RWPE2 (cell line): ENCODE results near the gene MEF2C.

Source experiments
- ATAC-seq: fragments of 200-7000 bp; cut with Tn5 transposase; 3 replicates; pipeline ENCODE4 v1.9.1; 2021; ENCODE audit warnings: low read depth
- DNase-seq: peaks from one replicate; pipeline ENCODE4 v3.0.0-alpha.2; 2020; ENCODE audit warnings: low spot score
- H3K27ac ChIP-seq: fragments of 450-650 bp; 2 replicates; pipeline ENCODE4 v1.5.1; 2017; ENCODE audit warnings: mild to moderate bottlenecking; ENCODE audit not compliant: poor library complexity, severe bottlenecking
- H3K27me3 ChIP-seq: fragments of 250-450 bp; sonication (Bioruptor Pico); 2 replicates; pipeline ENCODE4 v1.5.1; 2021; ENCODE audit warnings: mild to moderate bottlenecking, moderate library complexity; ENCODE audit not compliant: insufficient read depth, poor library complexity, severe bottlenecking
- H3K36me3 ChIP-seq: fragments of 250-450 bp; sonication (Bioruptor Pico); 2 replicates; pipeline ENCODE4 v1.5.1; 2020; ENCODE audit warnings: low read depth, mild to moderate bottlenecking, moderate library complexity
- H3K4me1 ChIP-seq: fragments of 250-450 bp; sonication (Bioruptor Pico); 2 replicates; pipeline ENCODE4 v1.5.1; 2021; ENCODE audit warnings: mild to moderate bottlenecking, moderate library complexity; ENCODE audit not compliant: insufficient read depth, poor library complexity, severe bottlenecking
- H3K4me3 ChIP-seq: fragments of 250-450 bp; sonication (Bioruptor Pico); 2 replicates; pipeline ENCODE4 v1.5.1; 2021; ENCODE audit warnings: mild to moderate bottlenecking, moderate library complexity; ENCODE audit not compliant: severe bottlenecking
- H3K9me3 ChIP-seq: fragments of 250-450 bp; sonication (Bioruptor Pico); 2 replicates; pipeline ENCODE4 v1.5.1; 2021; ENCODE audit warnings: mild to moderate bottlenecking, moderate library complexity; ENCODE audit not compliant: severe bottlenecking
- CTCF ChIP-seq: fragments of 450-650 bp; IDR thresholded peaks from one replicate; pipeline ENCODE4 v1.5.1; 2017; ENCODE audit warnings: mild to moderate bottlenecking, moderate library complexity; ENCODE audit not compliant: poor library complexity, severe bottlenecking

The MEF2C gene

GRCh38 chr5:88746438-88746882 lies 136.5 kb downstream of the MEF2C start:
- no peak for ATAC-seq
- Histone ChIP-seq H3K36me3 (no peaks in the 10 kb centered on the region), H3K9me3 (no peaks in the 10 kb centered on the region), H3K27ac (no peak overlapping the region), H3K4me3 (no peak overlapping the region), H3K27me3 (no peaks in the 10 kb centered on the region), H3K4me1 (no peaks in the 10 kb centered on the region)
- TF ChIP-seq CTCF: no peak
- no peak for DNase-seq

GRCh38 chr5:88745093-88745696 lies 137.8 kb downstream of the MEF2C start:
- no peaks in the 10 kb centered on the region for H3K36me3 ChIP-seq
- no peak for TF ChIP-seq CTCF

GRCh38 chr5:88743231-88743834 lies 139.7 kb downstream of the MEF2C start:
- no peak for TF ChIP-seq CTCF
- H3K27me3 ChIP-seq: no peaks in the 10 kb centered on the region
- no peak overlapping the region for H3K4me3 ChIP-seq
- no peaks in the 10 kb centered on the region for H3K9me3 ChIP-seq
- no peak for DNase-seq
- no peak overlapping the region for H3K27ac ChIP-seq
- H3K4me1 ChIP-seq: no peaks in the 10 kb centered on the region
- no peak for ATAC-seq
- no peaks in the 10 kb centered on the region for H3K36me3 ChIP-seq

More at GRCh38 chr5:88745093-88745696, 137.8 kb downstream of the MEF2C start:
- no peak overlapping the region for H3K4me3 ChIP-seq
- ATAC-seq (no peak), DNase-seq (no peak)
- H3K4me1 ChIP-seq: no peaks in the 10 kb centered on the region
- H3K9me3 ChIP-seq: no peaks in the 10 kb centered on the region
- no peak overlapping the region for H3K27ac ChIP-seq
- no peaks in the 10 kb centered on the region for H3K27me3 ChIP-seq

GRCh38 chr5:88741964-88742363 lies 141.0 kb downstream of the MEF2C start:
- no peaks in the 10 kb centered on the region for H3K9me3 ChIP-seq
- TF ChIP-seq CTCF: no peak

GRCh38 chr5:88740604-88741185 lies 142.3 kb downstream of the MEF2C start:
- Histone ChIP-seq H3K36me3 (no peaks in the 10 kb centered on the region), H3K27ac (no peak overlapping the region), H3K9me3 (no peaks in the 10 kb centered on the region), H3K27me3 (no peaks in the 10 kb centered on the region), H3K4me1 (no peaks in the 10 kb centered on the region), H3K4me3 (no peak overlapping the region)
- ATAC-seq (no peak), DNase-seq (no peak)
- TF ChIP-seq CTCF: no peak

More at GRCh38 chr5:88741964-88742363, 141.0 kb downstream of the MEF2C start:
- H3K36me3 ChIP-seq: no peaks in the 10 kb centered on the region
- H3K27me3 ChIP-seq: no peaks in the 10 kb centered on the region
- DNase-seq: no peak
- no peak overlapping the region for H3K27ac ChIP-seq
- no peak for ATAC-seq
- H3K4me1 ChIP-seq: no peaks in the 10 kb centered on the region
- H3K4me3 ChIP-seq: no peak overlapping the region
